ENCODE results near the gene TAF6L. TPM values are rescaled to one million over a fixed set of nuclear protein-coding genes. Genes with fewer than 3 reads are reported as not detected.

Gene TAF6L
- total and polyA plus RNA-seq, 9 of the 15 experiments (the other 6 are each of a cell fraction or from before 2014, with no cell fraction given): 0.04 to 45.5 (median 20.8) TPM

- Histone ChIP-seq H3K9me3 (replicated peaks; ENCODE audit: control insufficient read depth, insufficient read depth, low read depth, low read length) (no peaks in the 10 kb centered on the region), H3K4me2 (ENCODE audit: insufficient read depth, low read length) (no peak overlapping the region), H3K27ac (ENCODE audit: extremely low read depth, low read depth, low read length) (no peak overlapping the region; the same call in 2 of the 3 replicates), H3K9ac (ENCODE audit: insufficient read depth in 1 of 2, low read depth in 2 of 2, low read length in 2 of 2) (peak overlapping the region in 1 of 2 experiments; percentile 74; a peak in 1 of 4 replicates), H3K79me2 (ENCODE audit: control insufficient read depth, insufficient read depth, low read length) (peaks cover 28% of the 10 kb centered on the region), H3K4me1 (replicated peaks in 1 of 2; ENCODE audit: control insufficient read depth in 2 of 2, insufficient read depth in 2 of 2, low read length in 2 of 2) (peaks cover 6 to 19% of the 10 kb centered on the region in 2 experiments; a peak in 4 of 5 replicates), H3K27me3 (ENCODE audit: control insufficient read depth in 2 of 2, insufficient read depth in 2 of 2, low read length in 2 of 2) (no peaks in the 10 kb centered on the region), H2AFZ (ENCODE audit: low read depth, low read length) (no peak overlapping the region), H3K9me1 (ENCODE audit: control insufficient read depth, insufficient read depth, low read length) (no peaks in the 10 kb centered on the region), H3K4me3 (no peak overlapping the region), H4K20me1 (replicated peaks; ENCODE audit: control insufficient read depth, insufficient read depth, low read length) (no peaks in the 10 kb centered on the region), H3K36me3 (ENCODE audit: control insufficient read depth, insufficient read depth, low read length) (peaks cover 50% of the 10 kb centered on the region)
- no peak for DNase-seq (ENCODE audit: extremely low read depth in 1 of 4, low spot score in 3 of 4)
- intact Hi-C loops (cut with micrococcal nuclease) (no loop called here), in situ Hi-C loops (cut with MboI) (no loop called here)
- BruUV-seq (replicated peaks): no TSS peak
- no peak for ATAC-seq
- CTCF ChIA-PET (ENCODE audit: low intra/inter-chr PET ratio): no interaction called here
- POLR2A ChIA-PET: interaction anchor here (0.6 to 2.4 kb wide), 9 partner anchors 10 to 113 kb away, joined by 3 to 7 read pairs (median 3); partner anchors contain the start of genes TMEM179B and ZBTB3
- 93% methylated on average over 14 of the region's 17 CpGs for WGBS (ENCODE audit: insufficient coverage, low coverage, missing lambda C conversion rate)
- FAIRE-seq: no peak
- TF ChIP-seq KDM5B (IDR thresholded peaks at IDR 0.05; ENCODE audit: insufficient replicate concordance, low read depth, low read length) (no peak), EZH2 (IDR thresholded peaks at IDR 0.05; ENCODE audit: borderline replicate concordance, low read depth, low read length) (no peak), JUND (IDR thresholded peaks at IDR 0.05; ENCODE audit: borderline replicate concordance, low read depth, low read length) (no peak), JUND (tag; IDR thresholded peaks at IDR 0.05; ENCODE audit: borderline replicate concordance, low read depth, low read length) (no peak), ZNF764 (CRISPR knock-in tag; IDR thresholded peaks at IDR 0.05; ENCODE audit: low read depth) (no peak), MEF2D (tag; conservative IDR thresholded peaks at IDR 0.05; ENCODE audit: low read depth) (no peak), FOXO4 (CRISPR knock-in tag; IDR thresholded peaks at IDR 0.05) (no peak), E4F1 (CRISPR knock-in tag; IDR thresholded peaks at IDR 0.05; ENCODE audit: borderline replicate concordance) (no peak), CLOCK (CRISPR knock-in tag; IDR thresholded peaks at IDR 0.05; ENCODE audit: borderline replicate concordance) (no peak), MAFF (IDR thresholded peaks at IDR 0.05; ENCODE audit: low read length) (no peak), ZNF165 (CRISPR knock-in tag; IDR thresholded peaks at IDR 0.05; ENCODE audit: borderline replicate concordance) (no peak), ZNF395 (CRISPR knock-in tag; IDR thresholded peaks at IDR 0.05) (no peak)
Observed at GRCh38 chr11:62775646-62776045, 4.5 kb downstream of the TAF6L start.
